ENCODE results near the gene COL12A1. TPM values are rescaled to one million over a fixed set of nuclear protein-coding genes. Genes with fewer than 3 reads are reported as not detected.

Gene COL12A1
- total and polyA plus RNA-seq, 2 experiments from 2014 or later = 9.2 to 49.0 TPM

- Histone ChIP-seq H2AFZ (no peak overlapping the region), H3K9me2 (replicated peaks; ENCODE audit: insufficient read depth) (no peaks in the 10 kb centered on the region), H3K27ac (no peak overlapping the region), H3K27me3 (no peaks in the 10 kb centered on the region), H3K9me3 (ENCODE audit: low read depth) (no peaks in the 10 kb centered on the region), H3K4me3 (no peak overlapping the region), H3K36me3 (replicated peaks; ENCODE audit: insufficient read depth, low read depth) (no peaks in the 10 kb centered on the region), H4K20me1 (ENCODE audit: insufficient read depth, poor library complexity, severe bottlenecking) (no peaks in the 10 kb centered on the region), H3K4me2 (no peak overlapping the region), H3K4me1 (ENCODE audit: insufficient read depth) (no peaks in the 10 kb centered on the region), H3K79me2 (no peaks in the 10 kb centered on the region)
- DNase-seq (ENCODE audit: low spot score) = no peak
- TF ChIP-seq EZH2 (IDR thresholded peaks at IDR 0.05; ENCODE audit: borderline replicate concordance) = no peak
- no peak for TF ChIP-seq EZH2phosphoT487 (IDR thresholded peaks at IDR 0.05; ENCODE audit: low read depth, severe bottlenecking, unreplicated experiment)
- no peak for TF ChIP-seq CTCF (IDR thresholded peaks at IDR 0.05; ENCODE audit: poor library complexity)
Measured at GRCh38 chr6:75158176-75158575, 47.7 kb downstream of the COL12A1 start.

- Histone ChIP-seq H3K9me3 (ENCODE audit: low read depth) (no peaks in the 10 kb centered on the region), H2AFZ (no peak overlapping the region), H3K4me1 (ENCODE audit: insufficient read depth) (no peaks in the 10 kb centered on the region), H4K20me1 (ENCODE audit: insufficient read depth, poor library complexity, severe bottlenecking) (no peaks in the 10 kb centered on the region), H3K27ac (no peak overlapping the region), H3K9me2 (replicated peaks; ENCODE audit: insufficient read depth) (no peaks in the 10 kb centered on the region), H3K79me2 (no peaks in the 10 kb centered on the region), H3K27me3 (no peaks in the 10 kb centered on the region), H3K36me3 (replicated peaks; ENCODE audit: insufficient read depth, low read depth) (no peaks in the 10 kb centered on the region), H3K4me2 (no peak overlapping the region), H3K4me3 (no peak overlapping the region)
- WGBS (ENCODE audit: low lambda C conversion rate, missing lambda C conversion rate) = 45% methylated on average over 2 of the region's 2 CpGs
- TF ChIP-seq EZH2phosphoT487 (IDR thresholded peaks at IDR 0.05; ENCODE audit: low read depth, severe bottlenecking, unreplicated experiment) (no peak), EZH2 (IDR thresholded peaks at IDR 0.05; ENCODE audit: borderline replicate concordance) (no peak), CTCF (IDR thresholded peaks at IDR 0.05; ENCODE audit: poor library complexity) (no peak)
- no peak for DNase-seq (ENCODE audit: low spot score)
Measured at GRCh38 chr6:75157336-75157735, 48.5 kb downstream of the COL12A1 start.

GRCh38 chr6:75156186-75156878 is 49.5 kb downstream of the COL12A1 start:
- H3K4me2 ChIP-seq = no peak overlapping the region

More at GRCh38 chr6:75156186-75156878, 49.5 kb downstream of the COL12A1 start:
- no peaks in the 10 kb centered on the region for H3K9me3 ChIP-seq (ENCODE audit: low read depth)
- H3K9me2 ChIP-seq (replicated peaks; ENCODE audit: insufficient read depth) = no peaks in the 10 kb centered on the region
- peaks cover 2% of the 10 kb centered on the region for H3K27me3 ChIP-seq
- DNase-seq (ENCODE audit: low spot score) = no peak
- H3K4me3 ChIP-seq = no peak overlapping the region
- no peak for TF ChIP-seq EZH2 (IDR thresholded peaks at IDR 0.05; ENCODE audit: borderline replicate concordance)
- TF ChIP-seq CTCF (IDR thresholded peaks at IDR 0.05; ENCODE audit: poor library complexity) = no peak
- no peak for TF ChIP-seq EZH2phosphoT487 (IDR thresholded peaks at IDR 0.05; ENCODE audit: low read depth, severe bottlenecking, unreplicated experiment)
- WGBS (ENCODE audit: low lambda C conversion rate, missing lambda C conversion rate) = 87% methylated on average over 8 of the region's 8 CpGs
- H3K36me3 ChIP-seq (replicated peaks; ENCODE audit: insufficient read depth, low read depth) = no peaks in the 10 kb centered on the region
- H3K27ac ChIP-seq = no peak overlapping the region
- no peaks in the 10 kb centered on the region for H3K4me1 ChIP-seq (ENCODE audit: insufficient read depth)
- no peaks in the 10 kb centered on the region for H3K79me2 ChIP-seq
- H2AFZ ChIP-seq = no peak overlapping the region
- no peaks in the 10 kb centered on the region for H4K20me1 ChIP-seq (ENCODE audit: insufficient read depth, poor library complexity, severe bottlenecking)
